HuH-7.5 (cell line): ENCODE results near the gene PVRIG.
"Not testable (repeated sequence)": the region's sequence is repeated elsewhere in the genome, so short reads cannot be mapped to it uniquely, and the experiment has no call there.

Experiments
- DNase-seq: peaks from one replicate; pipeline ENCODE4 v3.0.0; 2011; ENCODE audit warnings: low spot score

The PVRIG gene

GRCh38 chr7:100195222-100195621 lies 24.5 kb upstream of the PVRIG start:
- DNase-seq: no peak

DNA sequence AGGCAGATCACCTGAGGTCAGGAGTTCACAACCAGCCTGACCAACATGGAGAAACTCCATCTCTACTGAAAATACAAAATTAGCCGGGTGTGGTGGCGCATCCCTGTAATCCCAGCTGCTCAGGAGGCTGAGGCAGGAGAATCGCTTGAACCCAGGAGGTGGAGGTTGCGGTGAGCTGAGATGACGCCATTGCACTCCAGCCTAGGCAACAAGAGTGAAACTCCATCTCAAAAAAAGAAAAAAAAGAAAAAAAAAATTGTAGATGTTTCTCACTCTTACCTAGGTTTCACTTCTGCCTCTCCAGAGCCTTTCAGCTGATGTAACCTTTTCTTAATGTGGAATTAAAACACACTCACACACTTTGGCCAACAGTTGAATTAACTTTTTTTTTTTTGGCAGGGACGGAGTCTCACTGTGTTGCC lies 23.8 kb upstream of the PVRIG start:
- not testable (repeated sequence) for DNase-seq

GRCh38 chr7:100198266-100198665 lies 21.5 kb upstream of the PVRIG start:
- DNase-seq: no peak

DNA sequence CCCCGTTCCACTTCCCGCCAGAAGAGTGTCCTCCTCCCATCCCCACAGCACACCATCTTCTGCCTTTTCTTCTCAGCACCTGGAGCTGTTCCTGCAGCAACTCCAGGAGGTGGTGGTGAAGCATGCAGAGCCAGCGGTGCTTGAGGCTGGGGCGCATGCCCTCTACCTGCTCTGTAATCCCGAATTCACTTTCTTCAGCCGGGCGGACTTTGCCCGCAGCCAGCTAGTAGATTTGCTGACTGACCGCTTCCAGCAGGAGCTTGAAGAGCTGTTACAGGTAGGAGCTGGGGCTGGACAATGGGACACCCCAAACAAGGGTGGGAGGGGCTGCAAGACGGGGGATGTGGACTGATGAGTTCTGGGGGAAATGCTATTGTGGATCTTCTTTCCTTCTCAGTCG lies 19.1 kb upstream of the PVRIG start:
- no peak for DNase-seq

DNA sequence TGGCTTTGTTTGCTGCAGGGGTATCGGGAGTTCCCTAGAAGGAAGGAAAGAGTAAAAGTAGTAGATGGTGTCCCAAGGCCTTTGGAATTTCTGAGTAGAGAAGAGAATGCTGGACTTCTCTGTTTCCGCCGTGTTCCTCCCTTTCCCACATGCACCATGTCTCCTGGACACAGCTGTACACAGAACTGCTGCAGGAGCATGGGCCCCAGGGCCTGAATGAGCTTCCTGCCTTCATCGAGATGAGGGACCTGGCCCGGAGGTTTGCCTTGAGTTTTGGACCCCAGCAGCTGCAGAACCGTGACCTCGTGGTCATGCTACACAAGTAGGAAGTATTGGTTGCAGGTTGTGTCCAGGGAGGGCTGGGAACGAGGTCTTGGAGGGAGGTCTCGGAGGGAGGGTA lies 15.3 kb upstream of the PVRIG start:
- DNase-seq: no peak

GRCh38 chr7:100208911-100209408 lies 10.8 kb upstream of the PVRIG start:
- no peak for DNase-seq

DNA sequence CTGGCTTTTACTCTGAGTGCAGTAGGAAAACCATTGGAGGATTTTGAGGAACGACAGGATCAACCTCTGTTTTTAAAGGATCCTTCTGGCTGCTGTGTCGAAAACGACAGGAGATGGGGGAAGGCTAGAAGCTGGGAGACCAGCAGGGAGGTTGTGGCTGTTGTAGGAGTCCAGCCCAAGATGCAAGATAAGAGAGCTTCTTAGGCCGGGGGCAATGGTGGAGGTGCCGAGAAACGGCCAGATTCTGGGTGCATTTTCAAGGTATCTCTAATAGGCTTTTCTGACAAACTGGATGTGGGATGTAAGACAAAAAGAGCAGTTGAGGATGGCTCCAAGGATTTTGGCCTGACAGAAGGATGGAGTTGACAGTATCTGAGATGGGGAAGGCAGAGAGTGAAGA lies 10.3 kb upstream of the PVRIG start:
- DNase-seq: no peak

DNA sequence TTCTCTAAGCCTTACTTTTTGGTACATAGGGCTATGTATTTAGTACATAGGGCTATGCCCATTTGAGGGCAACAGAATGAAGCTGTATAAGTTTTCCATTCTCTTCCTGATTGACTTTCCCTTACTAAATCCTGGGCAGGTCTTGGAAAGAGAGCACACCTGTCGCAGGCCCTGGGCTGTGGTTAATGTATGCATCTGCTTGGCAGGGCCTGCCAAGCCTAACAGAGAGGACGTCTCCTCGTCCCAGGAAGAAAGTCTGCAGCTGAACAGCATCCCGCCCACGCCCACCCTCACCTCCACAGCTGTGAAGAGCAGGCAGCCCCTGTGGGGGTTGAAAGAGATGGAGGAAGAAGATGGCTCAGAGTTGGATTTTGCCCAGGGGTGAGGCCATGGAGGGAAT lies 8.9 kb upstream of the PVRIG start:
- DNase-seq: no peak

GRCh38 chr7:100211342-100211780 lies 8.4 kb upstream of the PVRIG start:
- no peak for DNase-seq

DNA sequence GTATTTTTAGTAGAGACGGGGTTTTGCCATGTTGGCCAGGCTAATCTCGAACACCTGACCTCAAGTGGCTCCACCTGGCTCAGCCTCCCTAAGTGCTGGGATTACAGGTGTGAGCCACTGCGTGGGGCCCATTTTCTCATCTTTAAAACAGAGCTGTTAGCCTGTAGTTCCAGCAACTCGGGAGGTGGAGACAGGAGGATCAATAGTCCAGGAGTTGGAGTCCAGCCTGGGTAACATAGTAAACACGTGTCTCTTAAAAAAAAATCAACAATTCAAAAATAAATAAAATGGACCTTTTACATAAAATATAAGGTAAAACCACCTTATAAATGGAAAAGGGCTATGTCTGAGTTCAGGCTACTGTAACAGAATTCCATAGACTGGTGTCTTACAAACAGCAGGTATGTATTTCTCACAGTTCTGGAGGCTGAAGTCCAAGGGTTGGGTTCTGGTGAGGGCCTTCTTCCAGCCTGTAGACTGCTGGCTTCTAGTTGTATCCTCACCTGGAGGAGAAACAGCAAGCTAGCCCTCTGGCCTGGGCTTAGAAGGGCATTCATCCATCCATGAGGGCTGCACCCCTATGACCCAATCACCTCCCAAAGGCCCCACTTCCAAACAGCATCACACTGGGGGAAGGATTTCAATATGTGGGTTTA lies 7.0 kb upstream of the PVRIG start:
- no peak for DNase-seq

DNA sequence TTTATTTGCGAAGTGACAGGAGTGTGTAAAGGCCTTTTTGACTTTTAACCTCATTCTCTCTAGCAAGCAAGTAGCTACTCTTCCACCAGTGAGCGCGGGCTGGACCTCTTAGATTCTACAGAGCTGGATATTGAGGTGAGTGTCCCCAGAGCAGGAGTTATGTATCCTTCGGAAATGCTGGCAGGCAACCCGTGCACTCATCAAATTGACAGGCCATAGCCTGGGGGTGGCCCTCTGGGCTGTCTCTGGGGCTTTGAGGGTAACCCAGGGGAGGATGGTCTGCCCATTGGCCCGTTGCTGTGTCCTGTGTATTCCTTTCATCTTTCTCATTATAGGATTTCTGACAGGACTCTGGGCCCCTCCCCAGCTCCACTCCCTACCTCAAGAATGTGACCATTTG lies 6.1 kb upstream of the PVRIG start:
- DNase-seq: no peak

- not testable (repeated sequence) for DNase-seq
Measured at GRCh38 chr7:100214356-100214755, 5.4 kb upstream of the PVRIG start.

- no peak for DNase-seq
Measured at GRCh38 chr7:100215895-100216294, 3.9 kb upstream of the PVRIG start.

DNA sequence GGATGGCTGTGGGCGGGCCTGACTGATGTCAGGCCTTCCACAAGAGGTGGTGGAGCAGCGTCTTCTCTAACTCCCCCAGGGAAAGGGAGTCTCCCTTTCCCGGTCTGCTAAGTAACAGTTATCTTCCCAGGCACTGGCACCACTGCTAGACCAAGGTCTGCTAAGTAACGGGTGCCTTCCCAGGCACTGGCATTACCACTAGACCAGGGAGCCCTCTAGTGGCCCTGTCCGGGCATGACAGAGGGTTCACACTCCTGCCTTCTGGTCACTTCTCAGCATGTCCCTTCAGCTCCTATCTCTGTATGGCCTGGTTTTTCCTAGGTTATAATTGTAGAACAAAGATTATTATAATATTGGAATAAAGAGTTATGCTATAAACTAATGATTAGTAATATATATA lies 1.8 kb upstream of the PVRIG start:
- not testable (repeated sequence) for DNase-seq

- DNase-seq: no peak
Measured at GRCh38 chr7:100219271-100219737, 445 bp upstream of the PVRIG start.

- DNase-seq: no peak
Measured at GRCh38 chr7:100220586-100221230, 959 bp downstream of the PVRIG start.

DNA sequence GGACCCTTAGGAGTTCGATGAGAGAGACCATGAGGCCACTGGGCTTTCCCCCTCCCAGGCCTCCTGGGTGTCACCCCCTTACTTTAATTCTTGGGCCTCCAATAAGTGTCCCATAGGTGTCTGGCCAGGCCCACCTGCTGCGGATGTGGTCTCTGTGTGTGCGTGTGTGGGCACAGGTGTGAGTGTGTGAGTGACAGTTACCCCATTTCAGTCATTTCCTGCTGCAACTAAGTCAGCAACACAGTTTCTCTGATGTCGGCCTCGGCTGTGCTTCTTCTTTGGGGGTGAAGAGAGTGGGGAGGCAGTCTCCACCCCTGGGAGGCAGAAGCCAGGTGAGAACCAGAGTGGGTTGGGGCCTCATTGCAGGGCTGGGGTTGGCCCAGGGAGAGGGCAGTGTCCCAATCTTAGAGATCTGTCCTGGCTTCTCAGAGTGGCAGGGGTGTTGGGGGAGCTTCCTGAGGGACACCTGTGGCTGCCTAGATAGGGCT lies 1.5 kb downstream of the PVRIG start:
- DNase-seq: no peak

GRCh38 chr7:100221767-100222444 lies 2.2 kb downstream of the PVRIG start:
- no peak for DNase-seq

GRCh38 chr7:100222445-100223132 lies 2.8 kb downstream of the PVRIG start:
- DNase-seq: no peak

- not testable (repeated sequence) for DNase-seq
Measured at GRCh38 chr7:100223376-100223927, 3.7 kb downstream of the PVRIG start.

DNA sequence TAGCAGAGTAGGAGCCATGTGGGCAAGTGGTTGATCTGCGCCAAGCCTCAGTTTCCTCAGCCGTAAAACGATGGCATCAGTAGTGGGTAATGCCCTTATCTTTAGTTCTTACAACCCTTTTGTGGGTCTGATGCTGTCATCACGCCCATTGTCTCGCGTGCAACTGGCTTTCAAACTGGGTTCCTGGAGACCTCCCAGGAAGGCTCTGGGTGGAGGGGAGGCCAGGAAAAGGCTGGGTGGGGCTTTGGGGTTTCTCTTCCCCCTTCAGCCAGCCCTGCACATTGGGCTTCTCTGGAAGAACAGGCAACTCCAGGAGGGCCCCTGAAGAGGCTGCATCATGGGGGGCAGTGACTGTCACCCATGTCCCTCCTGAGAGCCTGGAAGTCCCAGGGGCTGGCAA lies 5.1 kb downstream of the PVRIG start:
- not testable (repeated sequence) for DNase-seq
